GM19193 (cell line): ENCODE data around the gene PLEKHM2.

Experiments
- POLR2A ChIP-seq: IDR thresholded peaks from 4 replicates; pipeline ENCODE4 v1.6.1; 2011; ENCODE audit not compliant: insufficient read depth, insufficient read length; ENCODE audit errors: extremely low read depth

Gene PLEKHM2

GRCh38 chr1:15749399-15750291, 65.5 kb downstream of the PLEKHM2 start:
- no peak for TF ChIP-seq POLR2A

- TF ChIP-seq POLR2A, result no peak
Observed at GRCh38 chr1:15750924-15751323, 66.8 kb downstream of the PLEKHM2 start.

- TF ChIP-seq POLR2A, result no peak
Observed at GRCh38 chr1:15751717-15752116, 67.6 kb downstream of the PLEKHM2 start.

GRCh38 chr1:15753776-15754175, 69.7 kb downstream of the PLEKHM2 start:
- TF ChIP-seq POLR2A, result no peak

GRCh38 chr1:15755021-15755645, 71.0 kb downstream of the PLEKHM2 start:
- TF ChIP-seq POLR2A, result no peak

- no peak for TF ChIP-seq POLR2A
Observed at GRCh38 chr1:15755646-15756040, 71.5 kb downstream of the PLEKHM2 start.

GRCh38 chr1:15756143-15757015, 72.3 kb downstream of the PLEKHM2 start:
- TF ChIP-seq POLR2A, result no peak

GRCh38 chr1:15757016-15757543, 73.0 kb downstream of the PLEKHM2 start:
- no peak for TF ChIP-seq POLR2A

GRCh38 chr1:15757575-15758342, 73.6 kb downstream of the PLEKHM2 start:
- no peak for TF ChIP-seq POLR2A

- no peak for TF ChIP-seq POLR2A
Observed at GRCh38 chr1:15758343-15758931, 74.3 kb downstream of the PLEKHM2 start, which contains the start of gene FBLIM1. Gene FBLIM1, plus strand, starts transcription at chr1:15758795. Its CDS starts 6,189 bp downstream, at chr1:15764984.

- no peak for TF ChIP-seq POLR2A
Observed at GRCh38 chr1:15758953-15759661, 75.0 kb downstream of the PLEKHM2 start.

GRCh38 chr1:15760520-15761211, 76.5 kb downstream of the PLEKHM2 start:
- no peak for TF ChIP-seq POLR2A

- TF ChIP-seq POLR2A, result no peak
Observed at GRCh38 chr1:15761366-15762128, 77.4 kb downstream of the PLEKHM2 start.
